ENCODE measurements around the gene XYLT1.

DNA sequence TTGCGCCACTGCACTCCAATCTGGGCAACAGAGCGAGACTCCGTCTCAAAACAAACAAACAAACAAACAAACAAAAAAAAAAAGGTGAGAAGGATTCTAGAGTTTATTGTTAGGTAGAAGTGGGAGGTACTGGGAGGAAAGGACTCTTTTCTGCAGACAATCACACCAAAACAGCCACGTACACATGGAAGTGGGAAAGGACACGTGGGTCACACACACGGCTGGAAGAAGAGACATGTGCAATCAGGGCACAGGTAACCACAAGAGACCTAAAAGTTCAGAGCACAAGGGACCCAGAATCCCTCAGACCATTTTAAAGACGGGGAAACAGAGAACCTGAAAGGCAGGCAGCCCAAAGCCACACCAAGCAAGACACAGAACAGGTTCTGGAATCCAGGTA lies 20.5 kb downstream of the XYLT1 start:
- TF ChIP-seq MAX (CRISPR knock-in tag; IDR thresholded peaks at IDR 0.05) = no peak
- TF ChIP-seq ATF2 (CRISPR knock-in tag; IDR thresholded peaks at IDR 0.05; ENCODE audit: borderline replicate concordance, low read depth) = no peak
- no peak for TF ChIP-seq CTCF (IDR thresholded peaks at IDR 0.05)
- no peak for TF ChIP-seq TEAD4 (CRISPR knock-in tag; IDR thresholded peaks at IDR 0.05)
- TF ChIP-seq, protein P1, sequence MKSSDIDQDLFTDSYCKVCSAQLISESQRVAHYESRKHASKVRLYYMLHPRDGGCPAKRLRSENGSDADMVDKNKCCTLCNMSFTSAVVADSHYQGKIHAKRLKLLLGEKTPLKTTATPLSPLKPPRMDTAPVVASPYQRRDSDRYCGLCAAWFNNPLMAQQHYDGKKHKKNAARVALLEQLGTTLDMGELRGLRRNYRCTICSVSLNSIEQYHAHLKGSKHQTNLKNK (CRISPR knock-in tag; IDR thresholded peaks at IDR 0.05) = no peak
- TF ChIP-seq IRF1 (CRISPR knock-in tag; IDR thresholded peaks at IDR 0.05) = no peak
- no peak for TF ChIP-seq NR2C2 (CRISPR knock-in tag; IDR thresholded peaks at IDR 0.05)
- no peak for TF ChIP-seq CREB1 (CRISPR knock-in tag; IDR thresholded peaks at IDR 0.05)
- no peak for TF ChIP-seq NR3C1 (CRISPR knock-in tag; conservative IDR thresholded peaks at IDR 0.05; ENCODE audit: low read depth)
- TF ChIP-seq IRF2 (CRISPR knock-in tag; IDR thresholded peaks at IDR 0.05; ENCODE audit: borderline replicate concordance, low read depth) = no peak
